HT1080 (cell line): ENCODE data around the gene PIP5K1C. TPM values are rescaled to one million over a fixed set of nuclear protein-coding genes. Genes with fewer than 3 reads are reported as not detected.
A peak's percentile ranks its signal among the peaks of the same experiment; 100 is the strongest.
"Not testable (repeated sequence)": the region's sequence is repeated elsewhere in the genome, so short reads cannot be mapped to it uniquely, and the experiment has no call there.

Experiments
- DNase-seq: peaks from one replicate; pipeline ENCODE4 v3.0.0-alpha.2; 2015; ENCODE audit warnings: low read depth
- total RNA-seq: library from RNA; depleted of rRNA; stranded (reverse); fragments of >200 nt; shearing (Covaris generic); gene quantifications from 2 replicates; pipeline ENCODE4 v1.2.3, GENCODE V29; 2014

The PIP5K1C gene
- total RNA-seq, 1 experiment from 2014 or later = 15.5 TPM

GRCh38 chr19:3661284-3662238, 38.7 kb downstream of the PIP5K1C start:
- no peak for DNase-seq

GRCh38 chr19:3660493-3661219, 39.6 kb downstream of the PIP5K1C start:
- DNase-seq = no peak

- DNase-seq = no peak
Observed at GRCh38 chr19:3659746-3660112, 40.5 kb downstream of the PIP5K1C start.

GRCh38 chr19:3658870-3659745, 41.2 kb downstream of the PIP5K1C start:
- no peak for DNase-seq

- no peak for DNase-seq
Observed at GRCh38 chr19:3658004-3658869, 42.0 kb downstream of the PIP5K1C start.

- DNase-seq = no peak
Observed at GRCh38 chr19:3657395-3657769, 42.9 kb downstream of the PIP5K1C start.

- DNase-seq = no peak
Observed at GRCh38 chr19:3656747-3657394, 43.4 kb downstream of the PIP5K1C start.

GRCh38 chr19:3656073-3656746, 44.1 kb downstream of the PIP5K1C start:
- DNase-seq = no peak

- DNase-seq = peak; percentile 97
Observed at GRCh38 chr19:3655402-3656072, 44.7 kb downstream of the PIP5K1C start.

GRCh38 chr19:3653865-3654513, 46.3 kb downstream of the PIP5K1C start:
- no peak for DNase-seq

- DNase-seq = no peak
Observed at GRCh38 chr19:3653081-3653795, 47.0 kb downstream of the PIP5K1C start.

GRCh38 chr19:3652422-3652821, 47.8 kb downstream of the PIP5K1C start:
- DNase-seq = no peak

GRCh38 chr19:3651684-3652083, 48.6 kb downstream of the PIP5K1C start:
- no peak for DNase-seq

- no peak for DNase-seq
Observed at GRCh38 chr19:3649888-3650287, 50.4 kb downstream of the PIP5K1C start.

GRCh38 chr19:3648037-3648905, 52.0 kb downstream of the PIP5K1C start:
- DNase-seq = no peak

- not testable (repeated sequence) for DNase-seq
Observed at GRCh38 chr19:3647102-3647501, 53.2 kb downstream of the PIP5K1C start.
